Osteocyte (in vitro differentiated cells): ENCODE results near the gene EIF5A. TPM values are rescaled to one million over a fixed set of nuclear protein-coding genes. Genes with fewer than 3 reads are reported as not detected.

Source experiments
- DNase-seq: peaks from one replicate; pipeline ENCODE4 v3.0.0; 2021; ENCODE audit warnings: mixed read lengths; ENCODE audit not compliant: unreplicated experiment; ENCODE audit errors: extremely low spot score
- H3K27ac Mint-ChIP-seq: one replicate; pipeline ENCODE4 v1.8.0; 2021; ENCODE audit warnings: mild to moderate bottlenecking, mixed read lengths; ENCODE audit not compliant: unreplicated experiment
- H3K27me3 Mint-ChIP-seq: one replicate; pipeline ENCODE4 v1.8.0; 2021; ENCODE audit warnings: mixed read lengths; ENCODE audit not compliant: unreplicated experiment
- H3K36me3 Mint-ChIP-seq: one replicate; pipeline ENCODE4 v1.8.0; 2021; ENCODE audit warnings: mixed read lengths; ENCODE audit not compliant: unreplicated experiment
- H3K4me1 Mint-ChIP-seq: one replicate; pipeline ENCODE4 v1.8.0; 2021; ENCODE audit warnings: mixed read lengths; ENCODE audit not compliant: unreplicated experiment
- H3K4me3 Mint-ChIP-seq: one replicate; pipeline ENCODE4 v1.8.0; 2021; ENCODE audit warnings: mild to moderate bottlenecking, moderate library complexity, mixed read lengths; ENCODE audit not compliant: unreplicated experiment
- H3K9me3 Mint-ChIP-seq: one replicate; pipeline ENCODE4 v1.8.0; 2021; ENCODE audit warnings: mixed read lengths; ENCODE audit not compliant: unreplicated experiment
- CTCF ChIP-seq: fragments of 200-600 bp; sonication (generic); IDR thresholded peaks from 2 replicates; pipeline ENCODE4 v1.5.0; 2021; ENCODE audit warnings: antibody characterized with exemption, mild to moderate bottlenecking, moderate library complexity
- total RNA-seq: library from RNA; stranded (reverse); gene quantifications from 2 replicates; pipeline ENCODE4 v1.2.1, GENCODE V29; 2021

Gene EIF5A
- total RNA-seq, 1 donor from 2014 or later = 352 TPM

DNA sequence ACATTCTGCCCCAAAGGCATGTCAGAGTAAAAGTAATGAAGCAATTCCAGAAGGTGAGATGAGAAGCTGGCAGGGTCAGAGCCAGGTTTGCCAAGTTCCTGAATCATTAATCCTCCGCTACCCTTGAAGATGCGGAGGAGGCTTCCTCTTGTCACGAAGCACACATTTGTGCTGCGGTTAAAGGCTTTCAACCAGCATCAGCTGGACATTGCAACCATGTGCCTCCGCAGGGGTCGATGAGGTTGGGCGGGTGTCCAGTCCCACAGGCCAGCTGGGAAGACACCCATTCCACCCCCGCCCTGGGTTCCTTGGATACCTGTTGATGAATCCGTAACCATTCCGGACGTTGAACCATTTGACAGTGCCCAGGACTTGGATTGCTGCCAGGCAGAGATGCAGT lies 14.3 kb upstream of the EIF5A start:
- Mint-ChIP-seq H3K9me3 (no peaks in the 10 kb centered on the region), H3K4me1 (peaks cover 24% of the 10 kb centered on the region), H3K36me3 (no peaks in the 10 kb centered on the region), H3K27me3 (peaks cover 50% of the 10 kb centered on the region), H3K27ac (no peak overlapping the region), H3K4me3 (peak overlapping the region; percentile 52)
- no peak for TF ChIP-seq CTCF
- no peak for DNase-seq

DNA sequence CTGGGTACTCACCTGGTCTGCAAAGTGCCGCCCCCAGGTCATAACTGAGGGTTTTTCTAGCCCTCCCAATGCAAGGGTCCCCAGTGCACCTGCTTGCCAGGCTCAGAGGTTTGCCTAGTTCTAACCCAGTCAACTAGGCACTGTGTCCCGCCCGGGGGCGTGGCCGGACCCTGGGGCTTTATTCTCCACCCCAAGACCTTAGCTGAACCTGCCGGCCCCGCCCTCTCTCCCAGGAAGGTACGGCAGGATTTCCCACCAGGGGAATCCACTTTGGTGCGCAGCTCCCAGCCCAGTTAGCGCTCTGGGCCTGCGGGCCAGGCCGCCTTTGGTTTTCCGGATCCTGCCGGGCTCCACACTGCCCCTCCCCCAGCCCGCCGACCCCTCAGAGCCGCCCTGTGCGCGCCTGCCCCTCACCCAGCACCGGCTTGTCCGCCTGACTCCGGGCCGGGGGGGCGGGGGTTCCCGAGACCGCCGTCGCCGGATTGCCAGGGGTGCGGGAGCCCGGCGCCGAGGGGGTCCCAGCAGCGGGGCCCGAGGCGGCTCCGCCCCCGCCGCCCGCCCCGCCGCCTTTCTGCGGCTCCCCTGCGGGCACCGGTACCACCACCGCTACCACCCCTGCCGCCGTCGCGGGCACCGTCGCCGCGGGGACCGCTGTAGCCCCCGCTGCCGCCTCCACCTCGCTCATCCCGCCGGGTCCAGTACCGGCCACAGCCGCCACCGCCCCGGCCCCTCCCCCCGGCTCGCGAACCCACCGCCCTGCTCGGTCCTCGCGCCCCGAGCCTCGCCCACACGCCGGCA lies 13.4 kb upstream of the EIF5A start:
- DNase-seq = no peak
- Mint-ChIP-seq H3K36me3 (no peaks in the 10 kb centered on the region), H3K4me3 (peak overlapping the region; percentile 52), H3K9me3 (no peaks in the 10 kb centered on the region), H3K27me3 (peaks cover 46% of the 10 kb centered on the region), H3K27ac (peak overlapping the region; percentile 7), H3K4me1 (peaks cover 24% of the 10 kb centered on the region)
- TF ChIP-seq CTCF = no peak

DNA sequence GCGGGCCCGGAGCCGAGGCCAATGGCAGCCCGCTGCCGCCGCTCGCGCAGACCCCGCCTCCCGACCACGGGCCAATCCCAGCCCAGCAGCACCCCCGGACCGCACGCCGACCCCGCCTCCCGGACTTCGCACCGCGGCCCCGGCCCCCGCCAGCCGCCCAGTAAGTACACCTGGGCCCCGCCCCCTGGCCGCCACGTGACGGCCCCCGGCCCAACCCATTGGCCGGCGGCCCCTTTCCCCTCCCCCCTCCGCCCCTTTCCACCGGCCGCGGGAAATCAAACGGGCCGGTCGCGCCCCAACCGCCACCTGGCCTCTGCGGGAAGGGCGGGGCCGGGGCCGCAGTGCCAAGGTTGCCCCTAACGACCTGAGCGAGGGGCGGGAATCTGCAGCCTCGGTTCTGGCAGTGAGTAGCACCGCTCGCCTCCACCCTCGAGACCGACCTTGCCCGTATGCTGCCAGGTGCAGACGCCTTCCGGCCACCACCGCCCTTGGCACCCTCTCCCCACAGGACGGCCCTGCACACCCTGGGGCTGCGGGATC lies 12.7 kb upstream of the EIF5A start, which contains the start of gene YBX2:
Gene YBX2 (minus strand): TSS at position 26 of the 540 bp plus-strand sequence. CDS start 139 bp downstream, outside the sequence.
- Mint-ChIP-seq H3K27ac (peak within 1 kb of the TSS; percentile 7), H3K27me3 (peaks cover 46% of the 10 kb centered on the region), H3K9me3 (no peaks in the 10 kb centered on the region), H3K4me3 (peak within 1 kb of the TSS; percentile 64), H3K36me3 (no peaks in the 10 kb centered on the region), H3K4me1 (peaks cover 24% of the 10 kb centered on the region)
- TF ChIP-seq CTCF = no peak
- no peak for DNase-seq

DNA sequence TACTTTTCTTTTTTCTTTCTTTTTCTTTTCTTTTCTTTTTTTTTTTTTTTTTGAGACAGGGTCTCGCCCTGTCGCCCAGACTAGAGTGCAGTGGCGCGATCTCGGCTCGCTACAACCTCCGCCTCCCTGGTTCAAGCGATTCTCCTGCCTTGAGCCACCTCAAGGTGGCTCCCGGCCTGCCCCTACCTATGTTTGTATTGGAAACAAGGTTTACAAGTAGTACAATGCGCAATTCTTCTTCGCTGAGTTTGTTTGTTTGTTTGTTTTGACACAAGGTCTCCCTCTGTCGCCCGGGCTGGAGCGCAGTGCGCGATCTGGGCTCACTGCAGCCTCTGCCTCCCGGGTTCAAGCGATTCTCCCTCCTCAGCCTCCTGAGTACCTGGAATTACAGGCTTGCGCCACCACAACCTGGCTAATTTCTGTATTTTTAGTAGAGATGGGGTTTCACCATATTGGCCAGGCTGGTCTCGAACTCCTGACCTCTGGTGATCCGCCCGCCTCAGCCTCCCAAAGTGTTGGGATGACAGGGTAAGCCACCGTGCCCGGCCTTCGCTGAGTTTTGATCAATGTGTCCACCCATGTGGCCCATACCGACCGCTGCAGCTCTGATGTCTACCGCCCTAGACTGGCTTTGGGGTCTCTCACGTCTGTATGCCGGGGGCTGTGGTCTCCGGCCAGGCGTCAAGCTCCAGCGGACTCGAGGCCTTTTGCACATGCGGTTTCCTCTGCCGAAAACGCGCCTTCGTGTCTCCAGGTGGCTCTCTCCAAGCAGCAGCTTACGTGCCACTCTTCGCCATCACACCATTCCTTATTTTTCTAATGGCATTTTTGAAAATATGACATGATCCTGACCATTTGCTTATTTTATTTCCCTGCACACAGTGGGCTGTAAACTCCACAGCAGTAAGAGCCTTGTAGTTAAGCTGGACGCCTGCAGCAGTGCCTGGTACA lies 11.9 kb upstream of the EIF5A start:
- DNase-seq = no peak
- no peaks in the 10 kb centered on the region for H3K36me3 Mint-ChIP-seq
- peaks cover 49% of the 10 kb centered on the region for H3K27me3 Mint-ChIP-seq
- no peak for TF ChIP-seq CTCF
- peak overlapping the region; percentile 64 for H3K4me3 Mint-ChIP-seq
- no peaks in the 10 kb centered on the region for H3K9me3 Mint-ChIP-seq
- peaks cover 24% of the 10 kb centered on the region for H3K4me1 Mint-ChIP-seq
- no peak overlapping the region for H3K27ac Mint-ChIP-seq
